NB4 (cell line): Measurements from ENCODE around the gene DDX49.

Source experiments
- POLR2A ChIP-seq: IDR thresholded peaks from 2 replicates; pipeline ENCODE4 v1.6.1; 2011; ENCODE audit warnings: mild to moderate bottlenecking; ENCODE audit not compliant: insufficient read length; ENCODE audit errors: extremely low read depth
- TF ChIP-seq, protein P1 (sequence below): IDR thresholded peaks from 2 replicates; pipeline ENCODE4 v1.6.1; 2011; ENCODE audit warnings: low read depth, low read length

DNA sequence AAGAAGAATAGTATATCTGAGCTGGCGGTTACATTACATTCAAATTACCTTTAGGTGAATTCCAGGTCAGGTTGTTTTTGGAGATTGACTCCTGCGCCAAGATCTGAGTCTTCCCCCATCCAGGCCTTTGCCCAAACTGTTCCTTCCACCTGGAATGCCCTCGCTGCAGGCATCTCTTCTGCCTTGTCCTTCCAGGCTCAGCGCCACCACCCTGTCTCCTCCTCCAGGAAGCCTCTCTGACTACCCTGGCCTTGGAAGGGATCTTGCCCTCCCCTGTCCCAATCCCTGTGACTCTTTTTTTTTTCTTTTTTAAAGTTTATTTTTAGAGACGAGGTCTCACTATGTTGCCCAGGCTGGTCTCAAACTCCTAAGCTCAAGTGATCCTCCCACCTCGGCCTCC is 23.2 kb downstream of the DDX49 start:
- TF ChIP-seq, protein P1, sequence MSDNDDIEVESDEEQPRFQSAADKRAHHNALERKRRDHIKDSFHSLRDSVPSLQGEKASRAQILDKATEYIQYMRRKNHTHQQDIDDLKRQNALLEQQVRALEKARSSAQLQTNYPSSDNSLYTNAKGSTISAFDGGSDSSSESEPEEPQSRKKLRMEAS: no peak
- TF ChIP-seq POLR2A: no peak
